Fibroblast of villous mesenchyme (primary cell): ENCODE measurements around the gene KCNH3. TPM values are rescaled to one million over a fixed set of nuclear protein-coding genes. Genes with fewer than 3 reads are reported as not detected.
"Not testable (repeated sequence)": the region's sequence is repeated elsewhere in the genome, so short reads cannot be mapped to it uniquely, and the experiment has no call there.

Experiments used
- DNase-seq: peaks from one replicate; pipeline ENCODE4 v3.0.0-alpha.2; 2010; ENCODE audit warnings: low read depth
- H3K4me3 ChIP-seq: 2 replicates; pipeline ENCODE4 v1.5.1; 2011; ENCODE audit warnings: low read depth, mild to moderate bottlenecking, low read length
- CTCF ChIP-seq: IDR thresholded peaks from 2 replicates; pipeline ENCODE4 v1.5.1; 2012; ENCODE audit warnings: low read depth, mild to moderate bottlenecking, low read length; ENCODE audit not compliant: insufficient read depth
- total RNA-seq: library from RNA; depleted of rRNA; stranded (reverse); fragments of >200 nt; gene quantifications from 2 replicates; pipeline ENCODE4 v1.2.3, GENCODE V29; 2012

Gene KCNH3
- total RNA-seq, 1 donor, result under 0.01 TPM

- DNase-seq, result no peak
- no peak overlapping the region for H3K4me3 ChIP-seq
- no peak for TF ChIP-seq CTCF
Measured at GRCh38 chr12:49525942-49526341, 12.9 kb upstream of the KCNH3 start.

GRCh38 chr12:49527361-49528130 is 11.3 kb upstream of the KCNH3 start:
- no peak for TF ChIP-seq CTCF
- DNase-seq, result no peak
- no peak overlapping the region for H3K4me3 ChIP-seq

GRCh38 chr12:49529414-49529813 is 9.4 kb upstream of the KCNH3 start:
- TF ChIP-seq CTCF, result no peak
- DNase-seq, result no peak
- no peak overlapping the region for H3K4me3 ChIP-seq

- no peak for DNase-seq
- no peak overlapping the region for H3K4me3 ChIP-seq
- TF ChIP-seq CTCF, result no peak
Measured at GRCh38 chr12:49531745-49532144, 7.1 kb upstream of the KCNH3 start.

GRCh38 chr12:49533331-49533730 is 5.5 kb upstream of the KCNH3 start:
- no peak for DNase-seq
- H3K4me3 ChIP-seq, result no peak overlapping the region
- no peak for TF ChIP-seq CTCF

GRCh38 chr12:49534122-49534521 is 4.7 kb upstream of the KCNH3 start:
- not testable (repeated sequence) for DNase-seq, H3K4me3 ChIP-seq

- no peak overlapping the region for H3K4me3 ChIP-seq
- TF ChIP-seq CTCF, result no peak
- no peak for DNase-seq
Measured at GRCh38 chr12:49534731-49535278, 4.0 kb upstream of the KCNH3 start.
